ENCODE measurements around the gene CRYGS.

- TF ChIP-seq POLR2A (IDR thresholded peaks at IDR 0.05) (no peak), CTCF (IDR thresholded peaks at IDR 0.05) (no peak)
Observed at GRCh38 chr3:186532598-186533072, 11.5 kb downstream of the CRYGS start.

Measured in heart left ventricle (tissue), 13 donors.